B cell (primary cell): Measurements from ENCODE around the gene PLD5. TPM values are rescaled to one million over a fixed set of nuclear protein-coding genes. Genes with fewer than 3 reads are reported as not detected.

Experiments used
- ATAC-seq: fragments of 200-7000 bp; cut with Tn5 transposase; one replicate; pipeline ENCODE4 v1.10.0; 2021; ENCODE audit warnings: low read depth, mild to moderate bottlenecking, moderate number of reproducible peaks, moderate library complexity
- CTCF ChIA-PET: fragments of 350-600 bp; sonication (Branson Sonifier 250); formaldehyde crosslinking; loops from one replicate; lab custom pipeline; 2021; ENCODE audit warnings: antibody characterized with exemption, inconsistent platforms; lab: Charles Lee
- POLR2A ChIA-PET: fragments of 350-600 bp; sonication (Branson Sonifier 250); formaldehyde crosslinking; loops from one replicate; lab custom pipeline; 2021; ENCODE audit warnings: antibody characterized with exemption; lab: Charles Lee
- DNase-seq: peaks from one replicate; pipeline ENCODE4 v3.0.0; 2013
- H2AFZ ChIP-seq: 2 replicates; pipeline ENCODE4 v1.6.1; 2012; ENCODE audit warnings: mild to moderate bottlenecking, low read depth, low read length; ENCODE audit not compliant: insufficient read depth, poor library complexity, severe bottlenecking
- H3K27ac ChIP-seq, 2 donors: 1 replicate in 1 of 2; 2 replicates in 1 of 2; pipeline ENCODE4 v1.5.1; 2012 to 2013; ENCODE audit warnings: low read length in 2 of 2, mild to moderate bottlenecking in 2 of 2, moderate library complexity in 1 of 2
- H3K27me3 ChIP-seq, 4 experiments: fragments of 200-600 bp in 1 of 4; sonication (generic) in 1 of 4; replicated peaks in 1 of 4; 1 replicate in 2 of 4; 2 replicates in 2 of 4; pipeline versions ENCODE4 v1.6.1 to v1.7.0; 2013 to 2016; ENCODE audit warnings: low read length in 3 of 4, mild to moderate bottlenecking in 2 of 4, mixed read lengths in 1 of 4, moderate library complexity in 1 of 4; ENCODE audit not compliant: insufficient read depth in 4 of 4, control insufficient read depth in 3 of 4; ENCODE audit errors: control extremely low read depth in 1 of 4
- H3K36me3 ChIP-seq, 2 experiments: replicated peaks in 1 of 2; 1 replicate in 1 of 2; 2 replicates in 1 of 2; pipeline versions ENCODE4 v1.6.1 to v1.7.1; 2013; ENCODE audit warnings: low read length in 1 of 2; ENCODE audit not compliant: insufficient read depth in 2 of 2, control insufficient read depth in 1 of 2; ENCODE audit errors: control extremely low read depth in 1 of 2, extremely low read depth in 1 of 2
- H3K4me1 ChIP-seq, 2 donors: fragments of 200-600 bp in 1 of 2; sonication (generic) in 1 of 2; 1 replicate in 1 of 2; 2 replicates in 1 of 2; pipeline versions ENCODE4 v1.5.1 to v1.6.1; 2013 to 2017; ENCODE audit warnings: low read length in 2 of 2; ENCODE audit not compliant: control insufficient read depth in 2 of 2, insufficient read depth in 2 of 2
- H3K4me2 ChIP-seq: replicated peaks from 2 replicates; pipeline ENCODE3; 2012; ENCODE audit warnings: mild to moderate bottlenecking, low read depth, low read length; ENCODE audit not compliant: poor library complexity, severe bottlenecking
- H3K4me3 ChIP-seq, 5 experiments: fragments of 200-600 bp in 1 of 5; sonication (generic) in 1 of 5; 1 replicate in 3 of 5; 2 replicates in 2 of 5; pipeline versions ENCODE4 v1.5.1 to v1.7.0; 2011 to 2016; ENCODE audit warnings: low read length in 4 of 5, mild to moderate bottlenecking in 4 of 5, low read depth in 2 of 5, control low read depth in 1 of 5, moderate library complexity in 1 of 5; ENCODE audit not compliant: insufficient read depth in 1 of 5; ENCODE audit errors: control extremely low read depth in 1 of 5, extremely low read depth in 1 of 5
- H3K79me2 ChIP-seq: fragments of 200-600 bp; sonication (generic); one replicate; pipeline ENCODE4 v1.6.0; 2016; ENCODE audit warnings: low read length; ENCODE audit not compliant: control insufficient read depth, insufficient read depth
- H3K9ac ChIP-seq: fragments of 200-600 bp; sonication (generic); 2 replicates; pipeline ENCODE4 v1.6.1; 2017; ENCODE audit warnings: mild to moderate bottlenecking, low read length, moderate library complexity
- H3K9me3 ChIP-seq, 3 donors: one replicate each; pipeline versions ENCODE4 v1.6.1 to v1.7.1; 2013; ENCODE audit warnings: low read length in 2 of 3; ENCODE audit not compliant: control insufficient read depth in 2 of 3, insufficient read depth in 1 of 3; ENCODE audit errors: control extremely low read depth in 1 of 3
- H4K20me1 ChIP-seq: 2 replicates; pipeline ENCODE4 v1.6.0; 2012; ENCODE audit warnings: mild to moderate bottlenecking, low read length; ENCODE audit not compliant: insufficient read depth, control insufficient read depth, poor library complexity, severe bottlenecking
- H3K27ac Mint-ChIP-seq: one replicate; pipeline ENCODE4 v1.8.0; 2021; ENCODE audit warnings: mixed read lengths
- H3K27me3 Mint-ChIP-seq: one replicate; pipeline ENCODE4 v1.8.0; 2021; ENCODE audit warnings: mixed read lengths
- H3K4me1 Mint-ChIP-seq: one replicate; pipeline ENCODE4 v1.8.0; 2021; ENCODE audit warnings: mixed read lengths
- H3K4me3 Mint-ChIP-seq: one replicate; pipeline ENCODE4 v1.8.0; 2021; ENCODE audit warnings: mixed read lengths
- H3K9me3 Mint-ChIP-seq: one replicate; pipeline ENCODE4 v1.8.0; 2022; ENCODE audit warnings: mixed read lengths; ENCODE audit not compliant: insufficient read depth
- CTCF ChIP-seq: fragments of 200-600 bp; IDR thresholded peaks from one replicate; pipeline ENCODE4 v1.8.0; 2022; ENCODE audit warnings: antibody characterized with exemption, mild to moderate bottlenecking
- EZH2 ChIP-seq: IDR thresholded peaks from 2 replicates; pipeline ENCODE4 v1.6.1; 2012; ENCODE audit warnings: borderline replicate concordance, low read depth, mild to moderate bottlenecking, moderate library complexity, low read length; ENCODE audit not compliant: insufficient read depth, poor library complexity, severe bottlenecking
- WGBS: methylation state at CpG from one replicate; pipeline ENCODE4 v1.1.5; 2013; ENCODE audit warnings: missing lambda C conversion rate; ENCODE audit not compliant: insufficient coverage; 5-methylcytosine and 5-hydroxymethylcytosine counted together
- intact Hi-C: fragments of 100-400 bp; cut with micrococcal nuclease; formaldehyde crosslinking; loops from one replicate; pipeline ENCODE4 v1.10.0; 2022
- polyA plus RNA-seq: library from polyadenylated mRNA; depleted of rRNA; stranded (reverse); fragments of >200 nt; gene quantifications from 2 replicates; pipeline ENCODE4 v1.2.3, GENCODE V29; 2012
- total RNA-seq, 2 donors: library from RNA; stranded (reverse); fragments of 120-200 nt in 1 of 2; gene quantifications; 1 replicate in 1 of 2; 2 replicates in 1 of 2; pipeline versions ENCODE4 v1.2.3 to v1.2.4, GENCODE V29; 2013 to 2022

Gene PLD5
- total and polyA plus RNA-seq, 2 donors (not counting 1 experiment from before 2014, with no cell fraction given) = 0.37 to 1.9 TPM

- 84% methylated on average over 6 of the region's 6 CpGs for WGBS
- H3K4me2 ChIP-seq = no peak overlapping the region
- no peaks in the 10 kb centered on the region for H3K4me1 ChIP-seq
- intact Hi-C loops = no loop called here
- peaks cover 19% of the 10 kb centered on the region for H3K27me3 Mint-ChIP-seq
- no peak overlapping the region for H3K27ac Mint-ChIP-seq
- no peaks in the 10 kb centered on the region for H4K20me1 ChIP-seq
- DNase-seq (no peak), ATAC-seq (no peak)
- peaks cover 2% of the 10 kb centered on the region for H3K9me3 Mint-ChIP-seq
- H3K9ac ChIP-seq = no peak overlapping the region
- no peaks in the 10 kb centered on the region for H3K79me2 ChIP-seq
- H3K27ac ChIP-seq = no peak overlapping the region
- CTCF ChIA-PET = no interaction called here
- POLR2A ChIA-PET = no interaction called here
- H2AFZ ChIP-seq = no peak overlapping the region
- no peak overlapping the region for H3K4me3 ChIP-seq
- H3K4me3 Mint-ChIP-seq = no peak overlapping the region
- H3K36me3 ChIP-seq = no peaks in the 10 kb centered on the region
- TF ChIP-seq CTCF = no peak
- no peak for TF ChIP-seq EZH2
- no peaks in the 10 kb centered on the region for H3K4me1 Mint-ChIP-seq
- H3K9me3 ChIP-seq = peaks cover 0 to 5% (median 0%) of the 10 kb centered on the region in 3 donors
- H3K27me3 ChIP-seq = peaks cover 0 to 5% (median 0%) of the 10 kb centered on the region in 4 experiments
Measured at GRCh38 chr1:242470774-242471173, 53.7 kb downstream of the PLD5 start.

- Histone ChIP-seq H3K36me3 (no peaks in the 10 kb centered on the region), H3K4me1 (no peaks in the 10 kb centered on the region), H3K27ac (no peak overlapping the region), H3K79me2 (no peaks in the 10 kb centered on the region), H3K9me3 (no peaks in the 10 kb centered on the region), H3K4me2 (no peak overlapping the region), H3K9ac (no peak overlapping the region), H3K27me3 (peaks cover 0 to 3% (median 0%) of the 10 kb centered on the region in 4 experiments), H4K20me1 (no peaks in the 10 kb centered on the region), H3K4me3 (no peak overlapping the region), H2AFZ (no peak overlapping the region)
- POLR2A ChIA-PET = no interaction called here
- Mint-ChIP-seq H3K4me1 (no peaks in the 10 kb centered on the region), H3K27ac (no peak overlapping the region), H3K9me3 (no peaks in the 10 kb centered on the region), H3K27me3 (peaks cover 22% of the 10 kb centered on the region), H3K4me3 (no peak overlapping the region)
- no peak for TF ChIP-seq CTCF
- no peak for TF ChIP-seq EZH2
- intact Hi-C loops = loop anchor here (5.0 kb wide), 2 partner anchors 329 to 469 kb away; no protein-coding TSS in a partner anchor
- DNase-seq = no peak
- CTCF ChIA-PET = interaction anchor here (1.1 to 2.1 kb wide), 4 partner anchors 13 to 856 kb away, joined by 3 to 12 read pairs (median 4); no protein-coding TSS in a partner anchor
- ATAC-seq = no peak
- WGBS = 25% methylated on average over 2 of the region's 4 CpGs
Measured at GRCh38 chr1:242468784-242469183, 55.7 kb downstream of the PLD5 start.
